CD4-positive, alpha-beta T cell (primary cell): ENCODE results near the gene CADM4. TPM values are rescaled to one million over a fixed set of nuclear protein-coding genes. Genes with fewer than 3 reads are reported as not detected.
"Not testable (repeated sequence)": the region's sequence is repeated elsewhere in the genome, so short reads cannot be mapped to it uniquely, and the experiment has no call there.

Experiments
- ATAC-seq: fragments of 200-7000 bp; cut with Tn5 transposase; one replicate; pipeline ENCODE4 v1.10.0; 2022; ENCODE audit warnings: mild to moderate bottlenecking; ENCODE audit not compliant: poor library complexity
- CTCF ChIA-PET: fragments of 350-600 bp; sonication (Branson Sonifier 250); formaldehyde crosslinking; loops from one replicate; lab custom pipeline; 2021; ENCODE audit warnings: antibody characterized with exemption, inconsistent platforms; lab: Charles Lee
- POLR2A ChIA-PET: fragments of 350-600 bp; sonication (Branson Sonifier 250); formaldehyde crosslinking; loops from one replicate; lab custom pipeline; 2021; ENCODE audit warnings: antibody characterized with exemption, inconsistent platforms; lab: Charles Lee
- DNase-seq, 14 experiments: peaks; one replicate each; pipeline ENCODE4 v3.0.0-alpha.2; 2013 to 2020; ENCODE audit warnings: mixed read lengths in 2 of 14
- H3K27ac ChIP-seq, 2 donors: one replicate each; pipeline versions ENCODE4 v1.5.1 to v1.7.0; 2013; ENCODE audit warnings: low read length in 2 of 2, low read depth in 1 of 2, mild to moderate bottlenecking in 1 of 2
- H3K27me3 ChIP-seq, 2 experiments: 1 replicate in 1 of 2; 2 replicates in 1 of 2; pipeline versions ENCODE4 v1.6.1 to v1.7.0; 2013; ENCODE audit warnings: low read length in 2 of 2, control low read depth in 1 of 2, mild to moderate bottlenecking in 1 of 2, moderate library complexity in 1 of 2; ENCODE audit not compliant: insufficient read depth in 2 of 2, control insufficient read depth in 1 of 2
- H3K36me3 ChIP-seq: one replicate; pipeline ENCODE4 v1.6.1; 2013; ENCODE audit warnings: low read length, control low read depth; ENCODE audit not compliant: insufficient read depth
- H3K4me1 ChIP-seq: one replicate; pipeline ENCODE4 v1.6.1; 2013; ENCODE audit warnings: low read length, control low read depth; ENCODE audit not compliant: insufficient read depth
- H3K4me3 ChIP-seq: one replicate; pipeline ENCODE4 v1.5.1; 2013; ENCODE audit warnings: mild to moderate bottlenecking, low read length, moderate library complexity
- H3K9me3 ChIP-seq, 2 experiments: 1 replicate in 1 of 2; 2 replicates in 1 of 2; pipeline versions ENCODE4 v1.6.1 to v1.7.0; 2013; ENCODE audit warnings: low read length in 2 of 2, mild to moderate bottlenecking in 2 of 2, control low read depth in 1 of 2, moderate library complexity in 1 of 2; ENCODE audit not compliant: control insufficient read depth in 1 of 2, insufficient read depth in 1 of 2
- H3K27ac Mint-ChIP-seq: one replicate; pipeline ENCODE4 v1.8.0; 2020; ENCODE audit warnings: mixed read lengths
- H3K27me3 Mint-ChIP-seq: one replicate; pipeline ENCODE4 v1.8.0; 2021; ENCODE audit warnings: mixed read lengths
- H3K36me3 Mint-ChIP-seq: one replicate; pipeline ENCODE4 v1.8.0; 2021; ENCODE audit warnings: low read depth, mixed read lengths
- H3K4me1 Mint-ChIP-seq: one replicate; pipeline ENCODE4 v1.8.0; 2021; ENCODE audit warnings: low read depth, mixed read lengths
- H3K4me3 Mint-ChIP-seq: one replicate; pipeline ENCODE4 v1.8.0; 2020; ENCODE audit warnings: mild to moderate bottlenecking, mixed read lengths
- H3K9me3 Mint-ChIP-seq: one replicate; pipeline ENCODE4 v1.8.0; 2020; ENCODE audit warnings: mixed read lengths
- intact Hi-C, 2 experiments: fragments of 100-400 bp; cut with DNase I in 1 of 2; cut with micrococcal nuclease in 1 of 2; formaldehyde crosslinking; loops; one replicate each; pipeline versions ENCODE4 v1.15.1 to v1.9.0; 2023 to 2025; cut with DNase I, micrococcal nuclease
- total RNA-seq, 174 experiments: library from RNA in 2 of 174; stranded (reverse) in 2 of 174; gene quantifications; one replicate each; pipeline ENCODE4 v1.2.3 and lab custom pipeline; 2021 to 2026
- TF ChIP-seq, protein P1 (sequence below): fragments of 200-600 bp; IDR thresholded peaks from one replicate; pipeline ENCODE4 v1.8.0; 2022; ENCODE audit warnings: antibody characterized with exemption, mild to moderate bottlenecking

Gene CADM4
- total RNA-seq, 2 experiments from 2014 or later = 0.28 to 0.36 TPM

DNA sequence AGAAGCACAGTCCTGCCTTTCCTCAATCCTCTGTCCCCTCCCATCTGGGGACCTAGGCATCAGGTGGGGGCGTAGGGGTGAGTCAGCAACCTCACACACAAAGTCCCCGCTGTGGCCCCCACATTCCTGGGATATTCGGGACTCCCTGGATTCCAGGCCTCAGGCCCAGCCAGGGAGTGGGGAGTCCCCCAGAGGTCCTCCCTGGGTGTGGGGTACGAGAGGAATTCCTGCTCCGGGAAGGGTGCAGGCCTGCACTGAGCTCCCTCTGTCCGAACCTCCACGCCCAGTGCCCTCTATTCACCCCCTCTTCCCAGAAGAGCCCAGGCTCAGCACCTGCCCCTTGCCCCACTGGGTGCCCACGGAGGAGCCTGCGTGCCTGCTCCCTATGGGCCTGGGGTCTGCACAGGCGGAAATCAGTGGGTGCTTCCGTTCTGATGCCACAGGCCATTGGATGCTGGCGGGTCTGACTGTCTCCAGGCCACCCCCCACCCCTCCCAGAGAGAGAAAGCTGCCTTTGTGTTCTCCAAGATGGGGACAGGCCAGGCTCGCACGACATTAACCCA is 3.4 kb downstream of the CADM4 start:
- TF ChIP-seq, protein P1, sequence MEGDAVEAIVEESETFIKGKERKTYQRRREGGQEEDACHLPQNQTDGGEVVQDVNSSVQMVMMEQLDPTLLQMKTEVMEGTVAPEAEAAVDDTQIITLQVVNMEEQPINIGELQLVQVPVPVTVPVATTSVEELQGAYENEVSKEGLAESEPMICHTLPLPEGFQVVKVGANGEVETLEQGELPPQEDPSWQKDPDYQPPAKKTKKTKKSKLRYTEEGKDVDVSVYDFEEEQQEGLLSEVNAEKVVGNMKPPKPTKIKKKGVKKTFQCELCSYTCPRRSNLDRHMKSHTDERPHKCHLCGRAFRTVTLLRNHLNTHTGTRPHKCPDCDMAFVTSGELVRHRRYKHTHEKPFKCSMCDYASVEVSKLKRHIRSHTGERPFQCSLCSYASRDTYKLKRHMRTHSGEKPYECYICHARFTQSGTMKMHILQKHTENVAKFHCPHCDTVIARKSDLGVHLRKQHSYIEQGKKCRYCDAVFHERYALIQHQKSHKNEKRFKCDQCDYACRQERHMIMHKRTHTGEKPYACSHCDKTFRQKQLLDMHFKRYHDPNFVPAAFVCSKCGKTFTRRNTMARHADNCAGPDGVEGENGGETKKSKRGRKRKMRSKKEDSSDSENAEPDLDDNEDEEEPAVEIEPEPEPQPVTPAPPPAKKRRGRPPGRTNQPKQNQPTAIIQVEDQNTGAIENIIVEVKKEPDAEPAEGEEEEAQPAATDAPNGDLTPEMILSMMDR = no peak
- peaks cover 0 to 4% of the 10 kb centered on the region in 2 experiments for H3K9me3 ChIP-seq
- H3K27ac ChIP-seq = no peak overlapping the region
- ChIA-PET CTCF (no interaction called here), POLR2A (no interaction called here)
- intact Hi-C loops = no loop called here
- Mint-ChIP-seq H3K9me3 (no peaks in the 10 kb centered on the region), H3K27me3 (peaks cover 38% of the 10 kb centered on the region), H3K4me1 (peaks cover 13% of the 10 kb centered on the region), H3K27ac (no peak overlapping the region), H3K36me3 (no peaks in the 10 kb centered on the region), H3K4me3 (no peak overlapping the region)
- H3K4me1 ChIP-seq = peaks cover 18% of the 10 kb centered on the region
- no peaks in the 10 kb centered on the region for H3K36me3 ChIP-seq
- DNase-seq (no peak), ATAC-seq (no peak)
- no peak overlapping the region for H3K4me3 ChIP-seq
- H3K27me3 ChIP-seq = peaks cover 11 to 27% of the 10 kb centered on the region in 2 experiments

DNA sequence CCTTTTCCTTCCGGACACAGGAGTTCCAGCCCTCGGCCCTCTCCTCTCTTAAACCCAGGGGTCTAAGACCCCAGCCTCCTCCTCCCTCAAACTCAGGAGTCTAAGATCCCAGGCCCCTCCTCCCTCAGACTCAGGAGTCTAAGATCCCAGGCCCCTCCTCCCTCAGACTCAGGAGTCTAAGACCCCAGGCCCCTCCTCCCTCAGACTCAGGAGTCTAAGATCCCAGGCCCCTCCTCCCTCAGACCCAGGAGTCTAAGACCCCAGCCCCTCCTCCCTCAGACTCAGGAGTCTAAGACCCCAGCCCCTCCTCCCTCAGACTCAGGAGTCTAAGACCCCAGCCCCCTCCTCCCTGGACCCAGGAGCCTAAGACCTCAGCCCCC is 4.1 kb downstream of the CADM4 start:
- CTCF ChIA-PET, POLR2A ChIA-PET, intact Hi-C loops, H3K36me3 ChIP-seq, ATAC-seq, DNase-seq, H3K36me3 Mint-ChIP-seq, H3K9me3 Mint-ChIP-seq, H3K27ac ChIP-seq, H3K4me3 Mint-ChIP-seq, H3K4me3 ChIP-seq, H3K9me3 ChIP-seq, H3K27ac Mint-ChIP-seq: not testable (repeated sequence)
- Histone ChIP-seq H3K27me3 (peaks cover 11 to 27% of the 10 kb centered on the region in 2 experiments), H3K4me1 (peaks cover 17% of the 10 kb centered on the region)
- H3K27me3 Mint-ChIP-seq = peaks cover 37% of the 10 kb centered on the region
- H3K4me1 Mint-ChIP-seq = peaks cover 11% of the 10 kb centered on the region

DNA sequence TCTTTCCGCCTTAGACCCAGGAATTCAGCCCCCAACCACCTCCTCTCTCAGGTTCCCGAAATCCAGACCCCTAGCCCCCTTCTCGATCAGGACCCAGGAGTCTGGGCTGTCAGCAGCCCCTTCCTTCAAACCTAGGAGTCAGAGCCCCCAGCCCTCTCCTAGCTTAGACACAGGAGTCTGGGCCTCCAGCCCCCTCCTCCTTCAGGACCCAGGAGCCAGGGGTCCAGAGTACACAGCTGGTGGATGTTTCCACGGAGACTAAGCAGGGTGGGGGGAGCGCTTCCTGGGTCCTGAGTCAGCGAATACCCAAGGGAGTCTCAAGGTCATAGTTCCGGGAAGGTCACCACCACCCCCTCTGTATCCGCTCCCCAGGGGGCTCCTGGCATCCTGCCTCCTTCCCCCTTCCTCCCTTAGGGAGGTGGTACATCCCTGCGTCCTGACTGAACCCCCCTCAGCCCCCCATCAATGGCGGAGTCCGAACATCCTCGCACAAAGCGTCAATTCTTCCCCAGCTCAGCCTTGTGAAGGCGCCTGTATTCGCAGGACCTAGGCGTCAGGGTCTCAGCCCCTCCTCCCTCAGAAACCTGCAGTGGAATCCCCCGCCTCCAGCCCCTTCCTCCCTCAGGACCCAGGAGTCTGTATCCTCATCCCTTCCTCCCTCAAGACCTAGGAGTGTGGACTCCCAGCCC is 4.6 kb downstream of the CADM4 start:
- H3K27ac Mint-ChIP-seq = no peak overlapping the region
- CTCF ChIA-PET = no interaction called here
- ATAC-seq (no peak), DNase-seq (no peak)
- no peaks in the 10 kb centered on the region for H3K9me3 Mint-ChIP-seq
- H3K4me1 Mint-ChIP-seq = peaks cover 9% of the 10 kb centered on the region
- H3K9me3 ChIP-seq = no peaks in the 10 kb centered on the region
- POLR2A ChIA-PET = no interaction called here
- H3K27ac ChIP-seq = no peak overlapping the region
- TF ChIP-seq, protein P1 = no peak
- H3K4me1 ChIP-seq = peaks cover 12% of the 10 kb centered on the region
- H3K4me3 Mint-ChIP-seq = no peak overlapping the region
- H3K36me3 Mint-ChIP-seq = no peaks in the 10 kb centered on the region
- peaks cover 37% of the 10 kb centered on the region for H3K27me3 Mint-ChIP-seq
- no peaks in the 10 kb centered on the region for H3K36me3 ChIP-seq
- H3K27me3 ChIP-seq = peaks cover 11 to 27% of the 10 kb centered on the region in 2 experiments
- intact Hi-C loops = loop anchor here in 1 of 2 experiments (5.0 kb wide), 1 partner anchor 77 kb away; no protein-coding TSS in a partner anchor
- no peak overlapping the region for H3K4me3 ChIP-seq
